ENCODE data around the gene SPATA19.

SPATA19 gene

DNA sequence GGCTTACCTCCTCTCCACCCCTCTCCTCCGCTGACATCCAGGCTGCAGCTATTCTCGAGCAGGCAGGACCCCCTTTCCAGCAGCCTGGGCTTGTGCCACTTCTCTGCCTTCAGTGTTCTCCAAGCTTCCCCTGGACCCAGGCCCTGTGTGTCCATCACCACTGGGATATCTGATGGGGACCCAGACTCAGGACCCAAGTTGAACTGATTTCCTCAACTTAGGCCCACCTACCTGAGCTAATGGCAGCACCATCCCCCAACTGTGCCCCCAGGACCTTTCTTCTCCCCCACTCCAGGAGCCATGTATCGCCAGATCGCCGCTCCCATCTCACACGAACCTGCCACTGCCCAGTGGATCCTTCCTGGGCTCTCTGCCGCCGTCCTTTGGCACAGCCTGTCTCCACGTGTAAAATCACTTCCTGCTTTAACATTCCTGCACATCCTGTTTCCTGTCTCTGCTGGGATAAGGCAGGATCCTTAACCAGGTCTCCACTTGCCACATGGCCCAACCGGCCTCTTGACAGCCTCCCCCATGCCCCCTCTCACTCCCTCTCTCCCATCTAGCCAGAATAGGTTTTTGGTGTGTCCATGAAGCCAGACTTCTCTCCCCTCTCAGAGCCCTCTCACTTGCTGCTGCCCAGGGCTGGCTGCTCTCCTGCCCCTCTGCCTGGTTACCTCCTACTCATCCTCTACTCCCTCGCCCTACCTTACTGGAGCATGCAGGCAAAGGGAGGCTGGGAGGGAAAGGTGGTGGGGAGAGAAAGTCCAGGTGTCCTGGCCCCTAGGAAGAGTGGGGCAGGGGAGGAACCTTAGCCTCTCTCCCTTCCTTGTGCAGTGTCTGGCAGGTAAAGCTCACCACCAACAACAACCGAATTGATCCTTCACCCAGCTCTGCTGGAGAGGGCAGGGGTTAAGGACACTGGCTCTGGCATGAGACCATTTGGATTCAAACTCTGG is 9.4 kb downstream of the SPATA19 start:
- DNase-seq = no peak

DNA sequence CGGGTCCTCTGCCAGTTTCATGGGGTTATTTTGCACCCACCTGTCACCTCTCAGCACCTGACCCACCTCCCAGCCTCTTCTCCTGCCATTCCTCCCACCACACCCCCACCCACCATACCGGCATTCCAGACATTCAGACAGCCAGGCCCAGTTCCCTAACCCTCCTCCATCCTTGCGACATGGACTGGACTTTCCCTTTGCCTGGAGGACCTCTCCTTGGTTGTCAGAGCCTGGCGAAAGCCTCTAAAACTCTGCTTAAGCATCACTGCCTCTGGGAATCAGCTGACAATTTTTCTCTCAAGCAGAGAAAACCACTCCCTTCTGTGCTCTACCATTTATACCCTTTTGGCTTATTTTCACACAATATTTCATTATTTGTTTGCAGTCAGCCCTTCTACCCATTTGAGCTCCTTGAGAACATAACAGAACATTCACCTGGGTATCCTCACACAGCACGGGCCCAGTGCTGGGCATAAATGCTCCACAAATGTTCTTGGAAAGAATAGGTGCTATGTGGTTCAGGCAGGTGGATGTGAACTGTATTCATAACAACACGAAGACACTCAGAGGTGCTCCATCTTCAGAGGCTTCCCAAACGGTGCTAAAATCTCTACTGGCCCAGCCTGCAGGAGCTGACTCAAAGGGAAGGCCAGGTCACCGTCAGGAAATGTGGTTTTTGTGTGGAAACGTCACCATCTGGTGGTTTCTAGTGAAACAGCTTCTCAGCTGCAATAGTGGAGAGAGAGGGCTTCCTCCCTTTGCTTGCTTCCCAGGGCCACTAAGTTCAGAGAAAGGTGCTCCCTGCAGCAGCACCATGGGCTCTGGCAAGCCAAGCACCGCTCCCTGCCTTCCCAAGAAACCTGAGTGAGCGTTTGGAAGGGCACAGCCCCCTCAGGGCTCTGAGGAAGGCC is 10.4 kb downstream of the SPATA19 start:
- DNase-seq = peak in 1 of 2 experiments; percentile 13

DNA sequence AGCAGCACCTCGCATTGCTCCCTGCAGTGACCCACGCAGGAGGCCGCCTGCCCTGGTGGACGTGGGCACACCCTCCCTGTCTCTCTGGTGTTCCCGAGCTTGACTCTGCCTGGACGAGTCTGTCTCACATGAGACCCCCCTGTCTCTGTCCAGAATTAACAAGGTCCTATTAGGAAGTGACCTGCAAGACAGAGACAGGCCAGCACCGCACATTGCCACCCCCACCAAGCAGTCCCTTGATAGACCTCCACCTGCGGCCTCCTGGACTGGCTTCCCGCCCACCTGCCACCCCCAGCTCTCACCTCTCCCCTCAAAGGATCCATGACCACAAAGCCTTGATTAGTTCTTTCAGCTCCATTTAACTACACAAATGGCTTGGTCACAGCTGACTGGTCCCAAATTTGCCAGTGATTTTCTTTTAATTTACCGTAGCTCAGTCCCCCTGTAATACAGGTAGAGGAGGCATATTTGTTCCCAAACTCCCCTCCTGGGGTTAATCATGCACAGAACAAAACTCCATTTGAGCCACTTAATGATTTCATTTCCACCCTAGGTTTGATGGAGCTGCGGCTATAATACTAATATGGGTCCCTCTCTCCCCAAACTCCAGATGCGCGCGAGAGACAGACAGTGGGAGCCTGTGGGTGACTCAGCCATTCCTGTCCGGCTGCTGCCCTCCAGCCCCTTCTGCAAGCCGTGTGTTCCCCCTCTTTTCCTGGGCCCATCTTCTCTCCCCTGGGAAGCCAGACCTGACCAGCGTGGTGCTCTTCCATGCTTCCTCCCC is 11.2 kb downstream of the SPATA19 start:
- no peak for DNase-seq

DNA sequence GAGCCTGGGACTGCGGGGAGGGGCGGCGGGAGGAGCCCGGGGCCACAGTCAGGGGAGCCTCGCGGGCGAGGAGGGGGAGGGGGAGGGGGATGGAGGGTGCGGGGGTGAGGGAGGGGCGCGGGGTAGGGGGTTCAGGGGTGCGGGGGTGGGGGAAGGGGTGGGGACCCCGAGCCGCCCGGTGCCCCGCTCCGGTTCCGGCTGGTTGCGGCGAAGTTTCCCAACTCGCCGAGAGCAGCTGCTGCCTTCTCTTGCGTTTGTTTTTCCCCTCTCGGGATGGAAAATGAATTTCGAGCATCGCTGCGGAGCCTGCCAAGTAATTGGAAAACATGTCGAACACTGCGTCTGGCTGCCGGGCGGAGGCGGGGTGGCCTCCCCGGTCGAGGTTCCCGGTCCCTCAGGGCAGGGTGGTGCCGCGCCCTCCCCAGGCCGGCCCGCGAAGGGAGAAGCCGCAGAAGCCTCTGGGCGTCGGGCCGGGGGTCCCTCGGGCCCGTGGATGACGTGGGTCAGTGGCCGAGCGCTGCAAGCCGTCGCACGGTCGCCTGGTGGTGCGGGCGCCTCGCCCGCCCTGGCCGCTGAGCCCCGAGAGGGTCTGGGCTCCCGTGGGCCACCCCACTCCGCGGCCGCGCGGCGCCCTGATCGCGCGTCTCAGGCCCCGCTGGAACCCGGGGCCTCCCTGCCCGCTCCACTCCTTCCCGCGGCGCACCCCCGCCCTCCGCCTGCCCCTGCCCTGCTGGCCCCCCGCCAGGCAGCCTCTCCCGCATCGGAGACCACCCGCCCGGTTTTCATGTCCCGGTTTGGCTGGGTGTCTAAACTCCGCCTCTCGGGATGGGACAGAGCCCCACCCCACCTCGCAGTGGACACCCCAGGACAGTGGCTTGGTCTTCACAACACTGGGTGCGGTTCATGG is 12.1 kb downstream of the SPATA19 start:
- no peak for DNase-seq

DNA sequence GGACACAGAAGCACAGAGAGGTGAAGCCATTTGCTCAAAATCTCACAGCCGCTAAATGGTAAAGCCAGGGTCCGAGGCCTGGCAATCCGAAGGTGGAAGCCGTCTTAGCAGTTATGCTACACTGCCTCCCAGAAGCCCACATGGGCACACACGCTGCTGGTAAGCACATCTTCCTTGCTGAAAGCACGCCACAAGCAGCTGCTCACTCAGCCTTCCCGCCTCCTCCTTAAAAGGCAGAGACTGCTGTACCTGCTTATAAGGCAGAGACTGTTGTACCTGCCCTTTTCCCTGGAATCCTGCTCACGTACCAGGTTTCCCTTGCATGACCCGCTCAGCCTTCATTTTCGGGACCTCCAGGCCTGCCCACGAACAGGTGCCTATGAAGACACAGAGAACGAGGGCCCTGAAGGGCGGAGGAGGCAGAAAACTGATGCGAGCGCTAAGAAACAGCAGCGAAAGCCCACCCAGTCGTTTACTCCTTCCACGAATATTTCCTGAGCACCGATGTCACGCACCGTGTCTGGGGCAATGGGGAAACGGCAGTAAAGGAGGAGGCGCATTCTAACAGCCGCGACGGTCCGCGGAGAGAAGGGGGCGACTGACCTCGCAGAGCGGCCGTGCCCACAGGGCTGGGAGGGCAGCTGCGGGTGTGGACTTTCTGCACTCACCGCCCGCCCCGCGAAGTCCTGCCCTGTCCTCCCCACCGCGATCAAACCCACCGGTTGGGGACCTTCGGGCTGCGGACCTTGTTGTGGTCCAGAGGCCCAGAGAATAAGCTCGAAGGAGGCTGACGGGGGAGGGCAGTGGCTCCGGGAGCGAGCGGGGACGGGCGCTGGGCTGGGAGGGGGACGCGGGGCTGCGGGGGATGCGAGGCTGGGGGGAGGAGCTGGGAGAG is 13.0 kb downstream of the SPATA19 start:
- no peak for DNase-seq

DNA sequence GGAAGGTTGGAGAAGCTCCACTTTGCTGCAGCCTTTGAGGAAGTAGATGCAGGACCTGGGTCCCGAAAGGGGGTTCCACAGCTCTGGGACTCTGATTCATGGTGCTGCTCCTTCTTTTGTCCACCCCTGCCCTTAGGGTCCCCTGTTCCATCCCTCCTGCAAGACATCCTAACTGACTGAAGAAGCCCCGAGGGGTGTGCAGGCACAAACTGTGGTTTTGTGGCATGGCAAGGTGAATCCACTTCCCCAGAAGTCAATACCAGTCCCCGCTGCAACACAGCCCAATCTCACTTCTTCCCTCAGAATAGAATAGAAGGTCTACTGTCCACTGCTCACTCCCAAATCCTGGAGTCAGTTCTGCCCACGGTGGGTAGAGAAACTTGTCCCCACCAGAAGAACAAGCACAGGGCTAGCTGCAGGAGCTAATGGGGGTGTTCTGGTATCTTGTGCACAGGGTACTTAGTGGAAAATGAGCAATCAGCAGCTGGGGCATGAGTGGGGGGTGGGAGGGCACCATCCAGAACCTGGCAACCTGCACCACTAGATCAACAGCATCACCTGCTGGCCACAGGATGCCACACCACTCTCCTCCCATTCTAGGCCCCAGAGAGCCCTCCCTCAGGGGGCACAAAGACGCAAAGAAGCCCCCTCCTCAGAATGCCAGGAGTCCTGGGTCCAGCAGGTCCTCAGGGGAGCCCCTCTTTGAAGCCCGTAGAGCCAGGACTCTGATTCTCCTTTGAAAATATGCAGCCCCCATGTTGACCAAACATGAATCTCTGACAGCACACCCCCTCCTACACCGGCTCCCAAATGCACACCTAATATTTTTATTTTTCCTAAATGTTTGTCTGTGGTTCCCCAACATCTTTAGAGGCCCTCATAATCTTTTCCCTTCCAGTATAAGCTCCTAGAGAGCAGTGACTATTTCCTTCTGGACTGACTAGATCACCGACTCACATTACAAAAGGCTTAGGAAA is 14.1 kb downstream of the SPATA19 start:
- no peak for DNase-seq

DNA sequence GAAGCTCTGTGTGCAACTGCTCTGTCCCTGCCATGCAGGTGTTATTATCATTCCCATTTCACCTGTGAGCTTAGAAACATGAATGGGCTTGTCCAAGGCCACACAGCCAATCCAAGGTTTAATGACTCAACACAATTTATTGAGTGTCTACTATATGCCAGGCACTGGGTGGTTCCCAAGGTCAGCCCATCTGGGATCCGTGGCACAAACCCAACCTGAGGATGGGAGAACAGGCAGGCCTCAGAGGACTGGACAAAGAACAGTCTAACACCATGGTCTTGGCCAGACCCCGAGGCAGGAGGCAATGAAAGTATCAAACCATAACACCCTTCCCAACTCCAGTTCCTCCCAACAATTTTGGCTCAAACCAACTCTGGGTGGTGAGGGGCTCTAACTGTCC is 15.7 kb downstream of the SPATA19 start:
- DNase-seq = no peak

DNA sequence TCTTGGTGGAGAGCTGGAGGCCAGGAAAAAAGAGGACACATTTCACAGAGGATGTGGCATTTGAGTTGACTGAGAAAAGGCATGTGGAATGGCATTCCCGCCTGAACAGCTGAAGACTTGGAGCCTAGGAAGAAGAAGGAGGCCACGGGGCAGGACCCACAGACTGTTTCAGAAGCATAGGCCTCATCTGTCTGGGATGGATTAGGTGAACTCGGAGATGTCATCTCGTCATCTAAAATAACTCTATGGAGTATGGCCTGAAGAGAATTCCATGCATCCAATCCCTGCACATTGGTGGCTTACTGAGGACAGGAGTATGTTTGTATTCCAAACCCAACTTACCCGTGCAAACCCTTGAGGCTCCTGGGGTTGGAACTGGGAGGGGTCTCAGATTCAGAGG is 16.4 kb downstream of the SPATA19 start:
- no peak for DNase-seq

DNA sequence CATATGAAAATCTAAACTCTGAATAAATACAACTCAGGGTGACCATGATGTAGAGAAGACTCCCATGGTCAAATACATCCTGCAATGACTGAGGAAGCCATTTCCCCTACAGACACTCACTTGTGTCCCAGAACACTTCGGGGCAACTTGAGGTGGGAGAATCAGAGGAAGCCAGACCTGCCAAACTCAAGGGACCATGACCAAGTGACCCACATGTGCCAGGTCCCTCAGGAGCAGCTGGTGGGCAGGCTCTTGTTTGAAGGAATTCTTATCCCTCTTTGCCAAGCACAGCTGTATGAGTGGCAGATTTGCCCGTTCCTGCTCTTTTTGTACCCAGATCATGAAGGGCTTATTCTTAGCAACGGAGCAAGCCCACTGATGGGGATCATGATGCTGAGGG is 17.8 kb downstream of the SPATA19 start:
- DNase-seq = no peak

DNA sequence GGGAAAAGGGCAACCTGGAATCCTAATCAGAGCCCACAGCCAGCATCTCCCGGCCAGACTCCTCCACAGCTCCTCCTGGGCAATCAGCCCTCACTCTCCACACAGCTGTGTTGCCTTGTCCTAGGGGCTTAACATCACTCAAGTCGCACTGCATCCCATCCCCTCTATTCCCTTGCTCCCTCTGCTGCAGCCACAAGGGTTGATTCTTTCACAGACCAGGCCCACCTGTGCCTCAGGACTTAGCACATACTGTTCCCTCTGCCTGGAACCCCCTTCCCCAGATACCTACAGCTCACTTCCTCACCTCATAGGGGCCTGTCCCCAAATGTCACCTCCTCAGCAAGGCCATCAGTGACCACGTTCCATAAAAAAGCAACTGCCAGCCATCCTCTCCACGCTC is 18.4 kb downstream of the SPATA19 start:
- no peak for DNase-seq

DNA sequence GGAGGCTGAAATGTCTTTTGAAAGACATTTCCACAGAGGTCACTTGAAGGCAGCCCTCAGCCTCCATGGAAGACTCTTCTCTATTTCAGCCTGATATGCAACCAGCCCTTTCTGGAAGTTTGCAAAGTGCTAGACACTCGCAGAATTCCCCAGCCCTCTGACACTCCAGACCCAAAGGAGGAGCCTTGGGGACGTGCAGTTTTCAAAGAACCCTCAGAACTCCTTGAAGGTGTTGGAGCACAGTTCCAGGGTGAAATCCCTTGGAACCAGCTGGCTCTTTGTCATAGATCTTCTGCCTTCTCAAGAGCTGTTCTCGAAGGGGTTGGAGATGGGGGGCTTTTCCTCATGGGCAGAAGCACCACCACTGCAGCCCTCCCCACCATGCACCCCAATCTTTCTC is 19.6 kb downstream of the SPATA19 start:
- DNase-seq = no peak

DNA sequence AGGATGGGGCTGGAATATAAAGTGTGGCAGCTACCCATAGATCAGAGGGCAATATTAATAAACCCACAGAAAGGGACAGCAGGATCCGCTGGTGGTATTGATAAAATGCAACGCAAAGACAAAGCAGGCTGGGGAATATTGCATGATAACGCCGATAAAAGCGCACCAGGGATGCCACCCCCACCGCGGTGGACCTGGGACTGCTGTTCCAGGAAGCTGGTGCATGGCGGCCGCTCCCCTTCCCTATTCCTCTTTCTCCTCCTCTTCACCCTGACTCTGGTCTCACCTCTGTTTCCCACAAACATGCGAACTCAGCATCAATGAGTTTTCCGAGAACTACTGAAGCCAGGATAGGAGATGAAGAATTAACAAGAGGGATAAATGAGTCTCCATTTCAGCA is 20.2 kb downstream of the SPATA19 start:
- no peak for DNase-seq

DNA sequence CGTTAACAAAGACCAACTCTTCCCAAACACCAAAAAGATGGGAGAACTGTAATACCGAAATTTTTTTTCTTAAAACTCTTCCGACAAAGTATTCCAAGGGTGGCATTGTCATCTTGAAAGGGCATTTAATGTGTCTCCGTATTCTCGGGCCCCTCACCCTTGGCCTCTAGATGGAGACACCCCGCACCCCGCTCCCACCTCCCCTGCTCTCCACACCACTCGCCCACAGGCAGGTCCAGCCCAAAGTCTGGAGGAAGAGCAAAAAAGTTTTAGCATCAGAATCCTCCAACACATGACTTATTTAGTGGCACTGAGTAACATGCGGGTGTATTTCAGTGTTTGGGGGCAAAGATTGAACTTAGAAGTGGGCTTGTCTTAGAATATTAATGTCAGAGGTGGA is 20.7 kb downstream of the SPATA19 start:
- DNase-seq = no peak

DNA sequence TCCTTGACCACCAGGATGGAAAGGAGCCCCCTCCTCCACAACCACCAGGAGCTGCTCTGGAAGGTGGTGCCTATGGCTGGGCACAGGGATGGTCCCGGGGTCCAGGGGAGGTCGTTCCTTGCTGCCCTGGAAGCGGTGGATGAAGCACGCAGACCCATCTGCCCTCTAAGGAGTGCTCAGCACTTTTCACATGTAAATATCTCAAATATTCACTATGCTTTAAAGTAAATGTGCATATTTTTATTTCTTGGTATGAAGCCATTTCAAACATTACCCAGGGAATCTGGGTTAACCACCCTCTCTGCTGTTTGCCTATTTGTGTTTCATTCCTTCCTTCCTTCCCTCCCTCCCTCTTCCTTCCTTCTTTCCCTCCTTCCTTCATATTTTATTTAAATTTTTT is 21.7 kb downstream of the SPATA19 start:
- no peak for DNase-seq

DNA sequence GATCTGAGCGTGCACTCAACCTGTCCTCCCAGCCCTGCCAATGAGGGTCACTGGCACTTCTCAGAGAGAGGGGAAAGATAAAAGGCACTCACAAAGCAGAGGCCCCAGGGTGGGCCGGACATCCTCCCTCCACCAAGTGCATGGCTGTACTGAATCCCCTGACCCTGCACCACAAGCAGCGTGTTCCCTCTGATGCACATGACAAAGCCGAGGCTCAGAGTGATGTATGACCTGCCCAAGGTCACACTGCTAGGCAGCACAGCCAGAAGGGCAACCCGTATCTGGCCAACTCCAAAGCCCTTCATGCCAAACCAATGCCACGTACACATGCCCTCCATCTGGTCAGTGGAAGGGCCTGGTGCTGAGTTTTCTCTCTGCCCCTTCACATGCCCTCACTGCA is 22.1 kb downstream of the SPATA19 start:
- DNase-seq = no peak

DNA sequence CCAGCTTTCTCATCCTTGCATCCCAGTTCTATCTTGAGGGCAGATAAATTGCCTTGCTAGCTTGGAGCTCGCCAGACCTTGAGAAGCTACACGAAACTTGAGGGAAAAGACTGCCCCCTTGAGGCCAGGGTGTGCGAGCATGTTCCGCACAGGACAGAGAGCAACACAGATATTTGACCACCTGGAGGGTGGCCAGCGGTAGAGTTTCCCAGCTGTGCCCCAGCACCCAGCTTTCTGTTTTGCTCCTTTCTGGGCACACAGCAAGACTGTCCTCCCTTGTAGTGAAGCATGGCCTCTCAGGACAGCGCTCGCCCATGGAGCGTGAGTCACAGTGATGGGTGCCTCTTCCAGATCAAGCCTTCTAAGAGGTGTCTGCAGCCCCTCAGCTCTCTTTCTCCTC is 23.5 kb downstream of the SPATA19 start:
- DNase-seq = no peak

DNA sequence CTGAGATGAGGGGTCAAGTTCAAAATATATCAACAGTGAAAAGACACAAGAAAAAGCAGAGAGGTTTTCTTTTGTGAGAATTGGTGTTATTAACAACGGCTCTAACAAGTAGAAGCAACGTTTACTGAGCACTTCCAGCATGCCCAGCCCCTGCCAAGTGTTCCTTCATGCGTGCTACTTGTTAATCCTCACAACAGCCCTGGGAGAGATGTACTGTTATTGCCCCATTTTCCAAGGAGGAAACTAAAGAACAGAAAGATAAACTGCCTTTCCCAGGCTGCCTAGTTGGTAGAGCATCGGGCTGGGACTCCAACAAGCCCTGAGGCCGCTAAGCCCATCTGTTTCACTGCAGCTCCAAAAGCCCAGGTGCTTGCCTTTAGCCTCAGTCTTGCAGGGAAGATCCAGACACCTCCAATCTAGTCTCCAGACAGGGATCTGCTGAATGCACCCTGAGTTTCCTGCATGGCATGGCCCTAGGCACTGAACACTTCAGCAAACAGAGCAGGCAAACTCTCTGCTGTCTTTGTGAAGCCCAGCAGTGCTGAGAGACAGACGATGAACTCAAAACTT is 25.5 kb downstream of the SPATA19 start:
- no peak for DNase-seq

DNA sequence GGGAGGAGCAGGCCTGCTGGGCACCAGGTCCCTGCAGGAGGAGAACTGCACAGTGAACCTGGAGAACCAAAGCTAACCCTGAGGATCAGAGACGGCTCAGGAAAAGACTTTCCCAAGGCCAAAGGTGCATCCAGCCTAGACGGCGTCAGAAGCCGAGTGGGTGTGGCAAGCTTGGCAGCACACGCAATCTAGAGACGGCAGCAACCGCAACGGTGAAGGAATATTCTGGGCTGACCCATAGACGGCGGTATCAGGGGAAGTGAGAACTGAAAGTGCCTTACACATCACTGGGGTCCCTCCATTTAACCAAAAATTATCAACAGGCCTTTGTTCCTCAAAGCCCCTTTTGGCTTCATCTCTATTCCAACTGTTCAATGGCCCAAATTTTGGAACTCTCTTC is 26.2 kb downstream of the SPATA19 start:
- DNase-seq = no peak

DNA sequence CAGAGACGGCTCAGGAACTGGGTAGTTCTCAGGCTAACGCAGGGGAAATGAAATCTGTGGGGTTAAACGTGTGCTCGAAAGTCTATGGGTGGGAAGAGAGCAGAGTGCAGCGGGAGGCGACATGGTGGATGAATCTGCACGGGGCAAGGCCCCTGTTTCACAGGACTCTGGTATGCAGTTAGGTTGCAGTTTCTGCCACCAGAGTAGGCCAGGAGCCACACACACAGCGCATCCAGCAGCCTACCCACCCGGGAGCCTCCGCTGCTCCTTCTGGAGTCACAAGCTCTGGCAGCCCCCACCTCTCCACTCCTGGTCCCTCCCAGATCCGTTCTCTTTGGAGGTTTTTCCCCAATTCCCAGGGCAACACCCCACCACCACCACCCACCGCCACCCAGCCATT is 27.0 kb downstream of the SPATA19 start:
- DNase-seq = no peak

All from stimulated activated CD4-positive, alpha-beta T cell treated with anti-CD3 and anti-CD28 coated beads, Interleukin-4, amount 100 ng/mL, for 4 hours (primary cell).